Left ventricle myocardium inferior (tissue), 1 donor: ENCODE data around the gene STK32C. TPM values are rescaled to one million over a fixed set of nuclear protein-coding genes. Genes with fewer than 3 reads are reported as not detected.

Source experiments
- DNase-seq: peaks from one replicate; pipeline ENCODE4 v3.0.0-alpha.2; 2020
- H3K27ac ChIP-seq: fragments of 200-600 bp; replicated peaks from 2 replicates; pipeline ENCODE4 v1.8.0; 2021
- H3K27me3 ChIP-seq: fragments of 200-600 bp; 2 replicates; pipeline ENCODE4 v1.8.0; 2021; ENCODE audit warnings: low read depth
- H3K36me3 ChIP-seq: fragments of 200-600 bp; 2 replicates; pipeline ENCODE4 v1.8.0; 2021
- H3K4me1 ChIP-seq: fragments of 200-600 bp; 2 replicates; pipeline ENCODE4 v1.8.0; 2021
- H3K4me3 ChIP-seq: fragments of 200-600 bp; 2 replicates; pipeline ENCODE4 v1.8.0; 2021; ENCODE audit warnings: mild to moderate bottlenecking, moderate library complexity
- H3K9me3 ChIP-seq: fragments of 200-600 bp; replicated peaks from 2 replicates; pipeline ENCODE4 v1.8.0; 2021
- CTCF ChIP-seq: fragments of 200-600 bp; IDR thresholded peaks from 2 replicates; pipeline ENCODE4 v1.8.0; 2021; ENCODE audit warnings: antibody characterized with exemption, mild to moderate bottlenecking, borderline replicate concordance
- intact Hi-C: fragments of 100-400 bp; cut with micrococcal nuclease; formaldehyde crosslinking; loops from one replicate; pipeline ENCODE4 v1.11.0; 2022
- total RNA-seq: library from RNA; stranded (reverse); fragmentation: NEBNext Ultra II Directional; extraction: Animal tissue kit (Norgen Biotek cat#: 25700); gene quantifications from one replicate; pipeline ENCODE4 v1.2.1, GENCODE V29; 2021
- donor health status: DM: no; HTN: yes; CAD: no; lungs with severe emphysema.

The STK32C gene
- total RNA-seq, 1 donor from 2014 or later, result 4.4 TPM

GRCh38 chr10:132181691-132182425 lies 125.9 kb downstream of the STK32C start:
- intact Hi-C loops, result no loop called here
- no peak for TF ChIP-seq CTCF
- no peak overlapping the region for H3K4me3 ChIP-seq
- no peak overlapping the region for H3K27ac ChIP-seq
- H3K9me3 ChIP-seq, result no peaks in the 10 kb centered on the region
- DNase-seq, result no peak
- no peaks in the 10 kb centered on the region for H3K36me3 ChIP-seq
- peaks cover 27% of the 10 kb centered on the region for H3K27me3 ChIP-seq
- H3K4me1 ChIP-seq, result peaks cover 44% of the 10 kb centered on the region

GRCh38 chr10:132180736-132181135 lies 127.0 kb downstream of the STK32C start:
- Histone ChIP-seq H3K9me3 (no peaks in the 10 kb centered on the region), H3K4me1 (peaks cover 46% of the 10 kb centered on the region), H3K36me3 (no peaks in the 10 kb centered on the region), H3K27ac (no peak overlapping the region), H3K27me3 (peaks cover 22% of the 10 kb centered on the region), H3K4me3 (no peak overlapping the region)
- TF ChIP-seq CTCF, result no peak
- DNase-seq, result no peak
- intact Hi-C loops, result no loop called here

GRCh38 chr10:132179551-132180392 lies 128.0 kb downstream of the STK32C start:
- no peaks in the 10 kb centered on the region for H3K36me3 ChIP-seq
- peaks cover 16% of the 10 kb centered on the region for H3K27me3 ChIP-seq
- peaks cover 44% of the 10 kb centered on the region for H3K4me1 ChIP-seq
- intact Hi-C loops, result no loop called here
- no peak for DNase-seq
- no peak for TF ChIP-seq CTCF
- no peak overlapping the region for H3K27ac ChIP-seq
- no peak overlapping the region for H3K4me3 ChIP-seq
- H3K9me3 ChIP-seq, result no peaks in the 10 kb centered on the region

- H3K9me3 ChIP-seq, result no peaks in the 10 kb centered on the region
- no peak overlapping the region for H3K4me3 ChIP-seq
- peaks cover 40% of the 10 kb centered on the region for H3K4me1 ChIP-seq
- intact Hi-C loops, result no loop called here
- no peaks in the 10 kb centered on the region for H3K36me3 ChIP-seq
- H3K27ac ChIP-seq, result no peak overlapping the region
- no peak for DNase-seq
- TF ChIP-seq CTCF, result no peak
- H3K27me3 ChIP-seq, result peaks cover 16% of the 10 kb centered on the region
Observed at GRCh38 chr10:132178672-132179545, 128.8 kb downstream of the STK32C start.

GRCh38 chr10:132178046-132178445 lies 129.7 kb downstream of the STK32C start:
- H3K4me1 ChIP-seq, result peaks cover 40% of the 10 kb centered on the region
- H3K36me3 ChIP-seq, result no peaks in the 10 kb centered on the region
- peaks cover 16% of the 10 kb centered on the region for H3K27me3 ChIP-seq
- no peaks in the 10 kb centered on the region for H3K9me3 ChIP-seq
- H3K27ac ChIP-seq, result no peak overlapping the region
- intact Hi-C loops, result no loop called here
- H3K4me3 ChIP-seq, result no peak overlapping the region
- no peak for TF ChIP-seq CTCF
- no peak for DNase-seq
